Stimulated activated naive CD8-positive, alpha-beta T cell treated with anti-CD3 and anti-CD28 coated beads, Interleukin-15, Interleukin-2, amounts not matched to agents 100 U/mL and 50 U/mL, for 24 hours (primary cell): ENCODE measurements around the gene COPG1.
"Not testable (repeated sequence)": the region's sequence is repeated elsewhere in the genome, so short reads cannot be mapped to it uniquely, and the experiment has no call there.

Source experiments
- ATAC-seq: fragments of 150-1000 bp; cut with Tn5 transposase; one replicate; pipeline ENCODE4 v1.10.0; 2021
- DNase-seq: peaks from one replicate; pipeline ENCODE4 v3.0.0; 2021

The COPG1 gene

DNA sequence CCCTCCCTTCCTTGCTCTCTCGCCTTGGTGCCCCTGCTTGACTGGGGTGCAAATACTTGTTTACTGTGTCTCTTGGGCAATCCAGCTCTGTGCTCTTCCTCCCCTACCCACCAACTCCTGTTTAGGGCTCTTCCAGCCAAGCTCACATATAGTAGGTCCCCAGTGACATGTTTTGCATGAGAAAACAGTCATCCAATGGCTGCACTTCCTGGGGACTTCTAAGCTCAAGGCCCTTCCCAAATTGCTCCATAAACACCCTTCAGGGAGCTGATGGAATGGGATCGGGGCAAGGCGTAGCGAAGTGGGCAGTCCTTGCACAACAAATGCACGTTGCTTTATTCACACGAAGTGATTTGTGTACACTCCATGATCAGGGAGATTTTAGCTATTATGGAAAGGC, 9.4 kb upstream of the COPG1 start:
- ATAC-seq (no peak), DNase-seq (no peak)

- DNase-seq, result no peak
- no peak for ATAC-seq
These were observed 9.0 kb upstream of the COPG1 start for GRCh38 chr3:129240436-129240835.

DNA sequence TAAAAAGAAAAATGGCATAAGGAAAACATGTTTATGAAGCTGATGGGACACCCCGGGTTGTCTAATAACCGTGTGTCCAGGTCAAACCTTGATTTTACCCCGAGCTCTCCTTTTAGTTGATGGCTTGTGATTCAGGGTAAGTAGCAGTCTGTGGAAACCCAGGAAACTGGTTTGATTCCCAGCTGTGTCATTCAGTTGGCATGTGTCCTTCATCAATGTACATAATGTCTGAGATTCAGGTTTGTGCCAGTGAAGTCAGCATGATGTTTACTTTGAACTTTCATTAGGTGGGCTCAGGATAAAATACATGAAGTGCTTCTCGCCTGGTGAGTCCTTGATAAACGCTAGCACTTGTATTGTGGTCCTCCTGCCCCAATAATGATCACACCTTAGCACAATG, 4.3 kb upstream of the COPG1 start:
- ATAC-seq (no peak), DNase-seq (no peak)

DNA sequence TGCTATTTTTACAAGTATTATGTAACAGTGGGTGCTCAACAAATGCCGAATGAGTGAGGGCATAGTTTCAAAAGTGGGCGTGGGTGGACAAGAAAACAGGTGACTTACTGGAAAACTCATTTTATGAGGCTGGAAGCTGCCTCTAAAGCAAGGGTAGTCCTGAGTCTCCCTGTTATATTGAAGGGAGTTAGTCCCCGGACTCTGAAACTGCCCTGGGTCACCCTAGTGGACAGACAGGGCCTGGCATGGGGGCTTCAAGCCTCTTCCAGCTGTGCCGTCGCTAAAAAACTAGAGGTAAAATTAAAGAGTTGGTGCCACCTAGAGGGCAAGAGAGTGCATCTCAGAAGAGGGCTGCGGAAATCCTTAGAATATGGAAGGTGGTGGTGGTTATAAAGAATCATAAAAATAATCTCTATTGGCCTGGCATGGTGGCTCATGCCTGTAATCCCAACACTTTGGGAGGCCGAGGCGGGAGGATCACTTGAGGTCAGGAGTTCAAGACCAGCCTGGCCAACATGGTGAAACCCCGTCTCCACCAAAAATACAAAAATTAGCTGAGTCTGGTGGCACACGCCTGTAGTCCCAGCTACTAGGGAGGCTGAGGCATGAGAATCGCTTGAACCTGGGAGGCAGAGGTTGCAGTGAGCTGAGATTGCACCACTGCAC, 3.6 kb upstream of the COPG1 start:
- DNase-seq (peak; percentile 68), ATAC-seq (peak; percentile 80)

DNA sequence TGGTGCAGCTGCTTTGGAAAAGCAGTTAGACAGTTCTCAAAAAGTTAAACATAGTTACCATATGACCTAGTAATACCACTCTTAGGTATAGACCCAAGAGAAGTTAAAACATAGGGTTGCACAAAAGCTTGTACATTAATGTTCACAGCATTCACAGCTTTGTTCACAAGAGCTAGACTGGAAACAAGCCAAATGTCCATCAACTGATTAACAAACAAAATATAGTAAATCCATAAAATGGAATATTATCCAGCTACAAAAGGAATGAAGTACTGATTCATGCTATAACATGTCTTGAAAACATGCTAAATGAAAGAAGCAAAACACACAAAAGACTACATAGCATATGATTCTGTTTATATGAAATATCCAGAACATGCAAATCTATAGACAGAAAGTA, 2.8 kb upstream of the COPG1 start:
- no peak for DNase-seq
- no peak for ATAC-seq

DNA sequence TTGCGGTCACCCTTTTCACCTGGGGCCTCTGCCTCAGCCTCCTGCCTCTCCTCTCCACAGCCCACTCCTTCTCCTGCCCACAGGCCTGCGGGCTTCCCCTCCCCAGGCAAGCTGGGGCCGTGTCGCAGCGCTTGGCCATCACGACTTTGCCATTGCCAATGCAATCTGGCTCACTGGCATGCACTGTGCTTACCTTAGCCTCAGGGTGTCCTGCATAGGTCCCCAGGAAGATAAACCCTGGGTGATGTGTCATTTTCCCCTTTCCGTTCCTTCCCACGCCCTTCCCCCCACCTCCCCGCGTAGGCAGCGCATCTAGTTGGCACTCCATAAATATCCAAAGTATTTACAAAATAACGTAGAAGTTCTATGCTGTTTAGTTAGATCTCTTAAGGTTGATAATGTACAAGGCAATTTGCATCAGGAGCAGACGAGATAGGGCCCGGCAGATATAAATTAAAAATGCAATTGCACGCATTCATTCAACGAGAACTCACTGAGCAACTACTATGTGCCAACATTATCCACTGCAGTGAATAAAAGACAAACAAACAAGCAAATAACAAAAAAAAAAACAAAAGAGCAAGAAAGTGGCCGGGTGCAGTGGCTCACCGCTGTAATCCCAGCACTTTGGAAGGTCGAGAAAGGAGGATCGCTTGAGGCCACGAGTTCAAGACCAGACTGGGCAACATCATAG, 973 bp upstream of the COPG1 start:
- DNase-seq (no peak), ATAC-seq (no peak)

DNA sequence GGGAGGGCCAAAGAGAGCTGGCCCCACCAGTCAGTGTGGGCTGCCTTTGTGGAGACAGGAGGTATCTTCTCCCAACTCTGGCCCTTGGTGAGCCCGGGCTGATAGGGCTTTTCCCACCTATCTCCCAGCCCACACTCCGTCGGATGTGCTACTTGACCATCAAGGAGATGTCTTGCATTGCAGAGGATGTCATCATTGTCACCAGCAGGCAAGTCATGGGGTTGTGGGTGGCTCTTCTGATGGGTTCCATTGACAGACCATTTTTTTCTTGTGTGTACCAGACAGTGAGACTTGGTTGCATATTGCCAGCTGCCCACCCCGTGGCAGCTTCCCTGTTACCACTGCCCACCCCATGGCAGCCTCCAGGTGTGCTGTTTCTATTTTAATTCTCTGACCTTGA, 3.3 kb downstream of the COPG1 start:
- DNase-seq, result no peak
- ATAC-seq, result no peak

DNA sequence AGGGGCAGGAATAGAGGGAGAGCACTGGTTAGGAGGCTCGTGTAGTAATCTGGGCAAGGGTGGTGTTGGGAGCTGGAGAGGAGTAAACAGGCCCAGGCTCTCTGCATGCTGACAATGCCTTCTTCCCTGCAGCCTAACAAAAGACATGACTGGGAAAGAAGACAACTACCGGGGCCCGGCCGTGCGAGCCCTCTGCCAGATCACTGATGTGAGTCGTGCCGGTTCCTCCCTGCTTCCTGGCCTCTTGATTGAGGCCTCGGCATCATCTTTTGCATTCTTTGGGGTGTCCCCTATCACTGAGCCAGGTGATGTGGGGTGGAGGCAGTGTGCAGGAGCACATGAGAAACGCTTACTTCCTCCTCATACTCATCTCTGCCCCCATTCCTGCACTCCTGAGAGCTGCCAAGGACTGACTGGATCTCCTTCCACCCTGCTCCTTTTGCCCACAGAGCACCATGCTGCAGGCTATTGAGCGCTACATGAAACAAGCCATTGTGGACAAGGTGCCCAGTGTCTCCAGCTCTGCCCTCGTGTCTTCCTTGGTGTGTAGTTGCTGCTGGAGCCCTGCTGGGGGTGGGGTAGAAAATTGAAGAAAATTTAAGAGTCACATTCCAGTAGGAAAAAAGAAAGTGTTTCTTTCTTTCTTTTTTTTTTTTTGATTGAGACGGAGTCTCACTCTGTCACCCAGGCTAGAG, 5.3 kb downstream of the COPG1 start:
- ATAC-seq, result no peak
- DNase-seq, result no peak

DNA sequence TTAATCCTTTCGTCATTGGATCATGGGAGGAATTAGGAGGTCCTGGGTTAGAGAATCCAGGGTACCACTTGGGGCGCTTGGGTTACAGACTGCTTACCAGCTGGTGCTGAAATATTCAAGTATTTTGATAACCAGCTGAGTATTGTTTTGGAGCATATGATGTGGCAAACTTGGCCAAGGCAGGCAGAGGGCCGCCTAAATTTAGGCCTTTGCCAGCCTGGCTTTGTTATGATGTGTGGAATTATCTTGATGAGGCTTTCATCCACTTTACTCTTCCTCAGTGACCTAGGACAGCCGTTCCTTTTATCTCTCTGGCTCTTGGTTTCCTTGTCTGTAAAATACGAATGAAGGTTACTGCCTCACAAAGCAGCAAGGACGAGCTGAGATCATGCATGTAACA, 6.9 kb downstream of the COPG1 start:
- ATAC-seq, result no peak
- DNase-seq, result no peak

DNA sequence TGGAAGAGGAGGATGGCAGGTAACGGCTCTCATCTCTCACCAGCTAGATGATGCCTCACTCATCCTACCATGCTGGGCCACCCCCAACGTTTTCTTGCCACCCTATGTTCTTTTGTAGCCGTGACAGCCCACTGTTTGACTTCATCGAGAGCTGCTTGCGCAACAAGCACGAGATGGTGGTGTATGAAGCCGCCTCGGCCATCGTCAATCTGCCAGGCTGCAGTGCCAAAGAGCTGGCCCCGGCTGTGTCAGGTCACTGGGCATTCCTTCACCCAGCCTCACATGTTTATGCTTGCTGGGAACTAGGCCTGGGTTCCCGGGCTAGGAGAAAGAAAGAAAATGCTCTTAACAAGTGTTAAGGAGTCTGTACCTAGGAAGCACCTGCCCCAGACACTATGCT, 8.2 kb downstream of the COPG1 start:
- DNase-seq (no peak), ATAC-seq (no peak)

- DNase-seq, result no peak
- no peak for ATAC-seq
These were observed 10.4 kb downstream of the COPG1 start for GRCh38 chr3:129259612-129260477.

DNA sequence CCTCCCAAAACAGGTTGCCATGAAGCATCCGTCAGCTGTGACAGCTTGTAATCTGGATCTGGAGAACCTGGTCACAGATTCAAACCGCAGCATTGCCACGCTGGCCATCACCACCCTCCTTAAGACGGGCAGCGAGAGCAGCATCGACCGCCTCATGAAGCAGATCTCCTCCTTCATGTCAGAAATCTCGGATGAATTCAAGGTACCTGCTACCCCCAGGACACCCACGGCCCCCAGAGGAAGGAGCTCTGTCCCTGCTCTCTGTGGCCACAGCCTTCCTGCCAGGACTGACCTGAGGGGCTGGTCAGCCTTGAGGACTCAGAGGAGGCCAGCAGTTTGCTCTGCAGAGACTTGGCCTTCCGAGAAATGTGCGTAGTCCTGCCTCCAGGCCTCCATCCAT, 11.2 kb downstream of the COPG1 start:
- ATAC-seq (no peak), DNase-seq (no peak)

- ATAC-seq (no peak), DNase-seq (no peak)
These were observed 12.5 kb downstream of the COPG1 start for GRCh38 chr3:129261894-129262293.

DNA sequence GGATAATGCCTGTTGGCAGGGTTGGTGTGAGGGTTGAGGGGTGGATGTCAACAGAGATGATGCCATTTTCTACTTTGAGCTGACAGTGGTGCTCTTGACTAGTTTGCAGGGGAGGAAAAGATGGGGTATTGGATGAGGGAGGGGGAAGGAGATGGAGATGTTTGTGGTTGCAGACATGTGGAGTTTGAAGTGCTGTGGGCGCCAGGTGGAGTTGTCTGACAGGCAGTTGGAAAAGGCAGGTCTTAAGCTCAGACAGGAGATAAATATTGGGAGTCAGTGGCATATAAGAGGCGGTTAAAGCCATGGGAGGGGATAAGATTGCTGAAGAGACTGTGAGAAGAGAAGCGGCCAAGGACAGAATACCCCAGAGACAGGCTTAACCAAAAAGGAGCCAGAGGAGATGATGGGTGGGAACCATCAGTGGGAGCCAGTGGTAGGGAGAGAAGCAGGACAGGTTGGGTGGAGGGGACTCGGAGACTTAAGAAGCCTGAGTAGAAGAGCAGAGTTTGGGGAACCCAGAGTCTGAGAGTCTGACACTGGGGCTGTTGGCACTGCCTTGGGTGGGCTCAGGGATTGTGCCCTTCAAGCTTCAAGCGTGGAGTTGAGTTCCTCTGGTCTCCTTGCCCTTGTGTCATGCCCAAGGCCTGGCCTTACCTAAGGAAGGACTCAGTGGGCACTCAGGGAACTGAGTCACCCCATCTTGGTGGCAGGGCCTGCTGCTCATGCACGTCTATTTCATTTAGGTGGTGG, 13.9 kb downstream of the COPG1 start:
- no peak for ATAC-seq
- DNase-seq, result no peak

GRCh38 chr3:129264994-129265393, 15.6 kb downstream of the COPG1 start:
- not testable (repeated sequence) for ATAC-seq, DNase-seq

DNA sequence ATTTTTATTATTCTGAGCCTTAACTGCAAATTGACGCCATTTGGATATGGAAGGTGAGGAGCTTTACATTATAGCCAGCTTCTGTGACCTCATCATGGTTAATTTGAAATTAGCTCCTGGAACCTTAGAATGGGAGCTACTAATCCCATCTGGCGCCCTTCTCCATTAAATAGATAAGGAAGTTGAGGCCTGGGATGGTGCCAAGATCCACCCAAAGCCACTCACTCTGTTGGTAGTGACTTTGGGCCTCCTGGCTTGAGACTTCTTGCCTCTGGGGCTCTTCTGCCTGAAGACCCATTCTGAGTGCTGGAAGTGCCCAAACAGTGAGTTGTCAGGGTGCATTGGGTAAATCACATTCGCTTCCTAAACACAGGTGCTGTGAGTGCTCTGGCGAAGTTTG, 17.2 kb downstream of the COPG1 start:
- no peak for ATAC-seq
- DNase-seq, result no peak

- DNase-seq (no peak), ATAC-seq (no peak)
These were observed 19.0 kb downstream of the COPG1 start for GRCh38 chr3:129268396-129268795.

DNA sequence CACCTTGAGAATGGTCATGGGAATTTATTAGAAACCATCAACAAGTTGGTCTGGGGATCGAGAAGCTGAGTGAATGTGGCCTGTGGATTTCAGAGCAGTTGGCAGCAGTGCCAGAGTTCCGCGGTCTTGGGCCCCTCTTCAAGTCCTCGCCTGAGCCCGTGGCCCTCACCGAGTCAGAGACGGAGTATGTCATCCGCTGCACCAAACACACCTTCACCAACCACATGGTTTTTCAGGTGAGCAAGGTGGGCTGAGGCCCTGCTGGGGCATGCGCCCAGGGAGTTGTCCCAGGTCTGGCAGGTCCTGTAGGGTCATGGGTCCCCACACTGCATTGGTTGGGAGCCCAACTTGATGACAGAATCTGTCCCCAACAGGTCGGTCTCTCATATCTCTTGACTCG, 22.3 kb downstream of the COPG1 start:
- ATAC-seq (no peak), DNase-seq (no peak)

GRCh38 chr3:129276385-129276784, 27.0 kb downstream of the COPG1 start:
- peak; percentile 33 for ATAC-seq
- DNase-seq, result peak; percentile 41

- DNase-seq (peak; percentile 16), ATAC-seq (no peak)
These were observed 28.4 kb downstream of the COPG1 start for GRCh38 chr3:129277829-129278271.

GRCh38 chr3:129278439-129278965, 29.1 kb downstream of the COPG1 start, which contains the start of gene HMCES:
Gene HMCES, plus strand, starts transcription at chr3:129278870. Its CDS starts 863 bp downstream, at chr3:129279733.
- ATAC-seq (peak; percentile 79), DNase-seq (peak; percentile 97)
